ENCODE data around the gene COMMD9.

Gene COMMD9

DNA sequence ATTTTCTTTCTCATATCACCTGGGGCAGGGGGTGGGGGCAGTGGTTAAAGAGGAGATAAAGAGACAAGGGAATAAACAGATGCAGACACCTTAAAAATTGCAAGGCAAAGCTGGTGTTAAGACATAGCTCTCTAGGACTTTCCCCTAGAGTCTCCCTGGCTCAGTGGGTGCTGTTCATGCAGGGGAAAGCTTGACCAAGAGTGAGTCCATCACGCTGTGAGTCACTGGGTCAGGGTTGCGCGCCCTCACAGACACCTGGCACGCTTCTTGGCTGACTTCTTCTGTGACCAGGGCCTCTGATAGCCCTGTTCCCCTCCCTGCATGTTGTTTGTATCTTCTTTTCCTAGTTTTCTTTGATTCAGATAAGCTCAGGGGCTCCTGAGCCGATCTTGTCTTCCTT lies 31.9 kb downstream of the COMMD9 start:
- no peak for DNase-seq (ENCODE audit: extremely low read depth, low read depth)
- TF ChIP-seq, protein P1, sequence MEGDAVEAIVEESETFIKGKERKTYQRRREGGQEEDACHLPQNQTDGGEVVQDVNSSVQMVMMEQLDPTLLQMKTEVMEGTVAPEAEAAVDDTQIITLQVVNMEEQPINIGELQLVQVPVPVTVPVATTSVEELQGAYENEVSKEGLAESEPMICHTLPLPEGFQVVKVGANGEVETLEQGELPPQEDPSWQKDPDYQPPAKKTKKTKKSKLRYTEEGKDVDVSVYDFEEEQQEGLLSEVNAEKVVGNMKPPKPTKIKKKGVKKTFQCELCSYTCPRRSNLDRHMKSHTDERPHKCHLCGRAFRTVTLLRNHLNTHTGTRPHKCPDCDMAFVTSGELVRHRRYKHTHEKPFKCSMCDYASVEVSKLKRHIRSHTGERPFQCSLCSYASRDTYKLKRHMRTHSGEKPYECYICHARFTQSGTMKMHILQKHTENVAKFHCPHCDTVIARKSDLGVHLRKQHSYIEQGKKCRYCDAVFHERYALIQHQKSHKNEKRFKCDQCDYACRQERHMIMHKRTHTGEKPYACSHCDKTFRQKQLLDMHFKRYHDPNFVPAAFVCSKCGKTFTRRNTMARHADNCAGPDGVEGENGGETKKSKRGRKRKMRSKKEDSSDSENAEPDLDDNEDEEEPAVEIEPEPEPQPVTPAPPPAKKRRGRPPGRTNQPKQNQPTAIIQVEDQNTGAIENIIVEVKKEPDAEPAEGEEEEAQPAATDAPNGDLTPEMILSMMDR (IDR thresholded peaks at IDR 0.05; ENCODE audit: low read depth, low read length, missing control alignments), result no peak
- no peak overlapping the region for H3K4me3 ChIP-seq (replicated peaks; ENCODE audit: low read depth, low read length)

DNA sequence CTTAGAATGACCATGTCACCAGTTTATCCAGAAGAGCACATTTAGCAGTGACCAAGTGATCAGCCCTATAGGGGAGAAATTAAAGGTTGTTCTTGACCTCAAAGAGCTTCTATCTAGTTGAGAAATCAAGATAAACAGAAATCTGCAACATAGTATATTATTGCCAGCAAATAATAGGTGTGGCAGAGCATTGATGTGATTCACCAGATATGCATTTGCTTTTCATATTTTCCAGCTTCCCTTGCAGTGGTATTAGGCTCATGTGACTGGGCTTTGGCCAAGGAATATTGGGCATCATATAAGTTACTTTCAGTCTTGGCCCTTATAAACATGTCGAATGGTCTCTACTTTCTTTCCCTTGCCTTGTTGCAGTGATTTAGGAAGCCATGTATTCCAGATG lies 34.5 kb downstream of the COMMD9 start:
- TF ChIP-seq, protein P1 (IDR thresholded peaks at IDR 0.05; ENCODE audit: low read depth, low read length, missing control alignments), result no peak
- no peak overlapping the region for H3K4me3 ChIP-seq (replicated peaks; ENCODE audit: low read depth, low read length)
- no peak for DNase-seq (ENCODE audit: extremely low read depth, low read depth)

DNA sequence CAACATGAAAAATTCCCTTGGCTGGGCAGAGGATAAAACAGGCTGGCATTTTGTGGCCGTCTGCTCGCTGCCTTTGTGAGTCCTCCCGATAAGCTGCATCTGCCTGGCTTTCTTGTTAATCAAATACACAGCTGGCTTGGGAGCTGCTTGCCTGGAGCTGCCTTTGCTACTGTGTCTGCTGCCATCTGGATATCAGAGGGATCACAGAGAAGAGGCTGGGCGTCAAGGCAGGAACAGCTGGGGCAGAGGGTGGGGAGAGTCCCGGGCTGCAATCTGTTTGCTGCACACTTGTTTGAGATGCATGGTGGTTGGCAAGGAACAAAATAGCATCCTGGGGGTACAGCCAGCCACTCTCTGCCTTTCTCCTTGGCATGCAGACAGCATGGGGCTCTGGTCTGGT lies 36.0 kb downstream of the COMMD9 start:
- TF ChIP-seq, protein P1 (IDR thresholded peaks at IDR 0.05; ENCODE audit: low read depth, low read length, missing control alignments), result no peak
- no peak overlapping the region for H3K4me3 ChIP-seq (replicated peaks; ENCODE audit: low read depth, low read length)
- no peak for DNase-seq (ENCODE audit: extremely low read depth, low read depth)

DNA sequence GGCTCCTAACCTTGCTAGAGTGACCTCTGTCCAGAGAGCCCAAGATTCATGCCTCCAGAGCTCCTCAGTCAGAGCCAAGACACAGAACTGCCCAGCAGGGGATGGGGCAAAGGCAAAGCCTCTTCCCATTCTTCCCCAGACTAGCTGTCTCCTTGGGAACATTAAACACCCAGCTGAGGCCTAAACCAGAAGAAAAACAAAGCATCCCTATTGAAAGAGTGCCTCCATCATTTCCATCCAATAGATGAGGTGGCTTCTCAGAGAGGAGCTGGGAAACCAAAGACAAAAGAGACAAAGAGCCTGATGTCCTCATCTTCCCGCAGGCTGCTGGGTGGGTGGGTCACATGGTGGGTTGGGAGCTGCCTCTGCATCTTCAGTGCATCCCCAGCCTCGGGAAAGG lies 37.4 kb downstream of the COMMD9 start:
- DNase-seq (ENCODE audit: extremely low read depth, low read depth), result no peak
- TF ChIP-seq, protein P1 (IDR thresholded peaks at IDR 0.05; ENCODE audit: low read depth, low read length, missing control alignments), result no peak

DNA sequence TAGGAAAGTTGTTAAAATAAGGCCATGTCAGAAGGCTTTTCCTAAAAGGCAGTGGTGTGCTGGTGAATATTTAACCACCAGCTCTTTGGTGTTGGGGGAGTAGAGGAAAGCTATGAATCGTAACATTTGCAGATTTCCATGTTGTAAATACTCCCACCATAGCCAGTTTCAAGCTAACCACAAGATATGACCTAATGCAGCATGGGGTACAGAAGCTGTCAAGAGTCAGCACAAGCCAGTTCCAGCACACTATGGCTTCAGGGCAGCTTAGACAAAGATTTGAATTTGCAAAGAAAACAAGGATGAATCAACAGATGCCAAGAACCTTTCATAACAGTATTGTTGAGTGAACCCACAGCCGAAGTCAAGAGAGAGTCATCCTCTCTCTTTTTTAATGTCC lies 40.0 kb downstream of the COMMD9 start:
- peak; percentile 36 for DNase-seq (ENCODE audit: extremely low read depth, low read depth)
- H3K4me3 ChIP-seq (replicated peaks; ENCODE audit: low read depth, low read length), result no peak overlapping the region
- TF ChIP-seq, protein P1 (IDR thresholded peaks at IDR 0.05; ENCODE audit: low read depth, low read length, missing control alignments), result no peak

More for the DNA sequence above, 37.4 kb downstream of the COMMD9 start:
- no peak overlapping the region for H3K4me3 ChIP-seq (replicated peaks; ENCODE audit: low read depth, low read length)

DNA sequence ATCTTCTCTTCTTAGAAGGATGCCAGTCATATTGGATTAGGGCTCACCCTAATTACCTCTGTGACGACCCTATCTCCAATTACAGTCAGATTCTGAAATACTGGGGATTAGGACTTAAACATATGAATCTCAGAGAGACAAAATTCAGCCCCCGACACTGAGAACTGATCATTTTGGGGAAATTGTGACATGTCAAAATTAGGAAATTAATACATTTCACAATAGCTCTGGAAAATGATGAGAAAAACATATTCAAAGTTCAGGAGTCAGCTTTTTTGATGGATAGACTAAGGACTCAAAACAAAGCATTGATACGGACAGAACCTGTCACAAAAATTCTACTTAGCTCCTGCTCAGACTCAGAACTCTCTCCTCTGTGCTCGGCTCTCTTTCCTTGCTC lies 40.8 kb downstream of the COMMD9 start:
- TF ChIP-seq, protein P1 (IDR thresholded peaks at IDR 0.05; ENCODE audit: low read depth, low read length, missing control alignments), result no peak
- no peak overlapping the region for H3K4me3 ChIP-seq (replicated peaks; ENCODE audit: low read depth, low read length)
- no peak for DNase-seq (ENCODE audit: extremely low read depth, low read depth)

DNA sequence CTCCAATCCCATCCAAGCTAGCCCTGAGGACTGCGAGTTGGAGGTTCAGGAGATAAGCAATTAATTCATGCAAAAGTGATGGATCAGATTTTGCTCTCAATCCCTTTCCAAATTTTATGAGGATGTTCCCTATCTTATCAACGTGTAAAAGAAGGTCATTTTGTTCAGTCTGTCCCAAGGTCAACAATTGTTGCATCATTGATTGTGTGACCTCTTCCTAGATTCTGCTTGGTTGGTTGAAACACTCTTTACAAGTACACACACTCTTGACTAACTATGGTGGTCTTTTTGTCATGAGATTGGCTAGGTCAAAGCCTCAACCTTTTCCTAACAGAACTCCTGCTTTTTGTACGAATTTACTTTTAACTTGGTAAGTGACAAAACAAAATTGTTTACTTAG lies 41.7 kb downstream of the COMMD9 start:
- TF ChIP-seq, protein P1 (IDR thresholded peaks at IDR 0.05; ENCODE audit: low read depth, low read length, missing control alignments), result no peak
- no peak overlapping the region for H3K4me3 ChIP-seq (replicated peaks; ENCODE audit: low read depth, low read length)
- no peak for DNase-seq (ENCODE audit: extremely low read depth, low read depth)

Data from HFF-Myc (cell line).